BLaER1 (cell line): ENCODE data around the gene SLC1A4.

Experiments
- H3K27ac ChIP-seq: shearing (Covaris generic); formaldehyde crosslinking; 2 replicates; pipeline ENCODE4 v1.8.1; 2022
- H3K27me3 ChIP-seq: shearing (Covaris generic); formaldehyde crosslinking; 2 replicates; pipeline ENCODE4 v1.8.1; 2022
- H3K36me3 ChIP-seq: shearing (Covaris generic); formaldehyde crosslinking; 2 replicates; pipeline ENCODE4 v1.8.1; 2022
- H3K4me1 ChIP-seq: shearing (Covaris generic); formaldehyde crosslinking; 2 replicates; pipeline ENCODE4 v1.8.1; 2022
- H3K4me2 ChIP-seq: shearing (Covaris generic); formaldehyde crosslinking; 2 replicates; pipeline ENCODE4 v1.8.1; 2022
- H3K4me3 ChIP-seq: shearing (Covaris generic); formaldehyde crosslinking; 2 replicates; pipeline ENCODE4 v1.8.1; 2022
- H3K9ac ChIP-seq: shearing (Covaris generic); formaldehyde crosslinking; 2 replicates; pipeline ENCODE4 v1.8.1; 2022
- H3K9me3 ChIP-seq: shearing (Covaris generic); formaldehyde crosslinking; 2 replicates; pipeline ENCODE4 v1.8.1; 2022
- H4K20me1 ChIP-seq: shearing (Covaris generic); formaldehyde crosslinking; 2 replicates; pipeline ENCODE4 v1.8.1; 2022
- Cebpa-rat ChIP-seq: shearing (Covaris generic); IDR thresholded peaks from 2 replicates; pipeline ENCODE4 v1.8.1; 2022

Gene SLC1A4

GRCh38 chr2:64979744-64980143, 9.5 kb upstream of the SLC1A4 start:
- no peaks in the 10 kb centered on the region for H3K36me3 ChIP-seq
- H3K4me1 ChIP-seq: peaks cover 17% of the 10 kb centered on the region
- H3K27ac ChIP-seq: no peak overlapping the region
- H4K20me1 ChIP-seq: no peaks in the 10 kb centered on the region
- no peak overlapping the region for H3K4me3 ChIP-seq
- peak overlapping the region; percentile 56 for H3K4me2 ChIP-seq
- TF ChIP-seq Cebpa-rat: no peak
- no peak overlapping the region for H3K9ac ChIP-seq
- no peaks in the 10 kb centered on the region for H3K27me3 ChIP-seq
- no peaks in the 10 kb centered on the region for H3K9me3 ChIP-seq

DNA sequence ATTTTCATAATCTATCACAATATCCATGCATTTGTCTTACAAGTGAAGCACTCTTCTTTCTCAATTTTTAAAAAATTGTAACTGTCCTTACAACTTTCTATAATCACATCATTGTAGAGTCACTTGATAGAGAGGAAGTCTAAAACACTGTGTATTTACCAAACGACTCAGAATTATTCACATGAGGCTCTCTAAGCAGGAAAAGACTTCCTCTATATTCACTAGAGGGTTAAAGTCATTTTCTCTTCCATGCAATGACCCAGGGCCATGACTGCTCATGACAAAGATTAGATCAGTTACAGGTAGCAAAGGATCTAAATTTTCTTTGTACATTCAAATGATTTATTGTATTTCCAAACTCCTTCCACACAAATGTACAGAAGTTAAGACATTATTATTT, 9.0 kb upstream of the SLC1A4 start:
- no peak for TF ChIP-seq Cebpa-rat
- Histone ChIP-seq H3K4me3 (no peak overlapping the region), H3K27ac (no peak overlapping the region), H3K27me3 (no peaks in the 10 kb centered on the region), H3K4me1 (peaks cover 17% of the 10 kb centered on the region), H3K9ac (no peak overlapping the region), H3K9me3 (no peaks in the 10 kb centered on the region), H3K4me2 (peak overlapping the region; percentile 56), H4K20me1 (no peaks in the 10 kb centered on the region), H3K36me3 (no peaks in the 10 kb centered on the region)

GRCh38 chr2:64982311-64982857, 6.8 kb upstream of the SLC1A4 start:
- no peak for TF ChIP-seq Cebpa-rat
- no peak overlapping the region for H3K27ac ChIP-seq
- no peak overlapping the region for H3K4me3 ChIP-seq
- no peaks in the 10 kb centered on the region for H3K27me3 ChIP-seq
- peaks cover 24% of the 10 kb centered on the region for H3K4me1 ChIP-seq
- no peaks in the 10 kb centered on the region for H3K36me3 ChIP-seq
- no peaks in the 10 kb centered on the region for H3K9me3 ChIP-seq
- no peak overlapping the region for H3K4me2 ChIP-seq
- no peaks in the 10 kb centered on the region for H4K20me1 ChIP-seq
- H3K9ac ChIP-seq: no peak overlapping the region

DNA sequence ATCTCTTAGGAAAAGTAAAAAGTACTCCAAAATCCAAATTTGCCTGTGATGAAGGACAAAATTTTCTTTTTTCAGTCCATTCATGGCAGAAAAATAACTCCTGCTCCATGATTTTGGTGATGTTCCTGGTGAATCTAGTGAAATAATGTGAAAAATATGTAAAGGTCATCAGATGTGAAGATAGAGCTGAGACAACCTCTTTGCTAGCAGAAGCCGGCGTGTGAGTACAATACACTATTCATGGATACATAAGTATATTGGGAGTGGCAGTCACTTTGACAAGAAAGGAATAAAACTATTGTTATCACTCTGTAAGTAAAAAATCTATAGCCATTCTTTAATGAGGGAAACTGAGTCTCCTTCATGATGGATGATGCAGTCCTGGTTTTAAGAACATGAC, 6.3 kb upstream of the SLC1A4 start:
- H3K36me3 ChIP-seq: no peaks in the 10 kb centered on the region
- H3K9me3 ChIP-seq: no peaks in the 10 kb centered on the region
- no peaks in the 10 kb centered on the region for H4K20me1 ChIP-seq
- TF ChIP-seq Cebpa-rat: no peak
- H3K4me3 ChIP-seq: no peak overlapping the region
- no peak overlapping the region for H3K27ac ChIP-seq
- H3K27me3 ChIP-seq: no peaks in the 10 kb centered on the region
- H3K9ac ChIP-seq: no peak overlapping the region
- peaks cover 24% of the 10 kb centered on the region for H3K4me1 ChIP-seq
- no peak overlapping the region for H3K4me2 ChIP-seq

GRCh38 chr2:64985447-64985846, 3.8 kb upstream of the SLC1A4 start:
- H3K27ac ChIP-seq: no peak overlapping the region
- H3K4me3 ChIP-seq: no peak overlapping the region
- H3K27me3 ChIP-seq: no peaks in the 10 kb centered on the region
- no peaks in the 10 kb centered on the region for H3K9me3 ChIP-seq
- H4K20me1 ChIP-seq: peaks cover 1% of the 10 kb centered on the region; the same call in 1 of the 2 replicates
- H3K36me3 ChIP-seq: no peaks in the 10 kb centered on the region
- no peak overlapping the region for H3K4me2 ChIP-seq
- H3K4me1 ChIP-seq: peaks cover 15% of the 10 kb centered on the region
- no peak overlapping the region for H3K9ac ChIP-seq
- TF ChIP-seq Cebpa-rat: no peak

GRCh38 chr2:64987001-64987955, 1.9 kb upstream of the SLC1A4 start:
- Histone ChIP-seq H3K4me1 (peaks cover 32% of the 10 kb centered on the region), H3K27ac (no peak overlapping the region)

GRCh38 chr2:64987956-64988419, 1.2 kb upstream of the SLC1A4 start:
- no peaks in the 10 kb centered on the region for H3K9me3 ChIP-seq
- peak overlapping the region; percentile 96 for H3K4me2 ChIP-seq
- H3K4me3 ChIP-seq: peak overlapping the region; percentile 81
- peaks cover 39% of the 10 kb centered on the region for H3K4me1 ChIP-seq
- H3K36me3 ChIP-seq: peaks cover 13% of the 10 kb centered on the region
- no peak for TF ChIP-seq Cebpa-rat
- peak overlapping the region; percentile 83 for H3K9ac ChIP-seq
- H4K20me1 ChIP-seq: peaks cover 26% of the 10 kb centered on the region; the same call in 1 of the 2 replicates
- H3K27me3 ChIP-seq: no peaks in the 10 kb centered on the region
- H3K27ac ChIP-seq: peak overlapping the region; percentile 95

More at GRCh38 chr2:64987001-64987955, 1.9 kb upstream of the SLC1A4 start:
- peaks cover 18% of the 10 kb centered on the region; the same call in 1 of the 2 replicates for H4K20me1 ChIP-seq
- H3K4me2 ChIP-seq: peak overlapping the region; percentile 96
- no peak for TF ChIP-seq Cebpa-rat
- H3K9me3 ChIP-seq: no peaks in the 10 kb centered on the region
- H3K4me3 ChIP-seq: no peak overlapping the region; the same call in 1 of the 2 replicates
- H3K27me3 ChIP-seq: no peaks in the 10 kb centered on the region
- H3K36me3 ChIP-seq: peaks cover 6% of the 10 kb centered on the region
- no peak overlapping the region for H3K9ac ChIP-seq

GRCh38 chr2:64988420-64989125, 626 bp upstream of the SLC1A4 start:
- Histone ChIP-seq H3K27ac (peak overlapping the region; percentile 95), H3K36me3 (peaks cover 19% of the 10 kb centered on the region), H3K4me2 (peak overlapping the region; percentile 96), H4K20me1 (peaks cover 31% of the 10 kb centered on the region; the same call in 1 of the 2 replicates), H3K27me3 (no peaks in the 10 kb centered on the region), H3K4me1 (peaks cover 45% of the 10 kb centered on the region), H3K4me3 (peak overlapping the region; percentile 81), H3K9me3 (no peaks in the 10 kb centered on the region), H3K9ac (peak overlapping the region; percentile 83)
- no peak for TF ChIP-seq Cebpa-rat

GRCh38 chr2:64989982-64990614, 899 bp downstream of the SLC1A4 start:
- no peaks in the 10 kb centered on the region for H3K27me3 ChIP-seq
- H3K27ac ChIP-seq: peak overlapping the region; percentile 95
- H3K4me3 ChIP-seq: peak overlapping the region; percentile 81
- peaks cover 49% of the 10 kb centered on the region for H3K4me1 ChIP-seq
- no peaks in the 10 kb centered on the region for H3K9me3 ChIP-seq
- H3K9ac ChIP-seq: peak overlapping the region; percentile 83
- peak overlapping the region; percentile 96 for H3K4me2 ChIP-seq
- no peak for TF ChIP-seq Cebpa-rat
- H3K36me3 ChIP-seq: peaks cover 32% of the 10 kb centered on the region
- peaks cover 47% of the 10 kb centered on the region; the same call in 1 of the 2 replicates for H4K20me1 ChIP-seq
